H1 (cell line): Measurements from ENCODE around the gene DPY30. TPM values are rescaled to one million over a fixed set of nuclear protein-coding genes. Genes with fewer than 3 reads are reported as not detected.

Source experiments
- CTCF ChIA-PET: fragments of 300-600 bp; sonication (Branson Sonifier 250); formaldehyde crosslinking; loops from one replicate; lab custom pipeline; 2021; ENCODE audit not compliant: partially characterized antibody; lab: Charles Lee
- POLR2A ChIA-PET: fragments of 300-600 bp; sonication (Branson Sonifier 250); formaldehyde crosslinking; loops from one replicate; lab custom pipeline; 2021; ENCODE audit warnings: inconsistent platforms; ENCODE audit not compliant: partially characterized antibody; lab: Charles Lee
- DNase-seq, 2 experiments: peaks; one replicate each; pipeline versions ENCODE4 v3.0.0 to v3.0.0-alpha.2; 2010 to 2022; ENCODE audit warnings: low spot score in 2 of 2, low read depth in 1 of 2, mixed read lengths in 1 of 2
- FAIRE-seq: peaks from 2 replicates; lab custom pipeline; 2011; peaks lifted over from hg19 to GRCh38; lab: Jason Lieb, UNC
- H2AFZ ChIP-seq: 2 replicates; pipeline ENCODE4 v1.8.1; 2012; ENCODE audit warnings: low read length, inconsistent platforms
- H2AK5ac ChIP-seq: 2 replicates; pipeline ENCODE4 v1.6.1; 2013; ENCODE audit warnings: low read depth, low read length
- H2BK120ac ChIP-seq: replicated peaks from 2 replicates; pipeline ENCODE3; 2013; ENCODE audit warnings: low read depth, low read length, inconsistent platforms
- H2BK12ac ChIP-seq: 2 replicates; pipeline ENCODE4 v1.6.1; 2013; ENCODE audit warnings: low read depth, low read length
- H2BK15ac ChIP-seq: 2 replicates; pipeline ENCODE4 v1.6.1; 2013; ENCODE audit warnings: low read length
- H2BK20ac ChIP-seq: 2 replicates; pipeline ENCODE4 v1.6.1; 2013; ENCODE audit warnings: low read length
- H2BK5ac ChIP-seq: 2 replicates; pipeline ENCODE4 v1.6.1; 2013; ENCODE audit warnings: low read depth, low read length
- H3K14ac ChIP-seq: 2 replicates; pipeline ENCODE4 v1.6.1; 2013; ENCODE audit warnings: inconsistent platforms; ENCODE audit not compliant: insufficient read length
- H3K18ac ChIP-seq: 2 replicates; pipeline ENCODE4 v1.6.1; 2013; ENCODE audit warnings: low read length; ENCODE audit errors: extremely low read depth
- H3K23ac ChIP-seq: 2 replicates; pipeline ENCODE4 v1.6.1; 2013; ENCODE audit warnings: inconsistent platforms; ENCODE audit not compliant: insufficient read length
- H3K23me2 ChIP-seq: 2 replicates; pipeline ENCODE4 v1.6.1; 2013; ENCODE audit warnings: low read depth, low read length
- H3K27ac ChIP-seq: 2 replicates; pipeline ENCODE4 v1.6.1; 2011; ENCODE audit warnings: low read depth, low read length, inconsistent platforms
- H3K27me3 ChIP-seq, 4 experiments: replicated peaks in 1 of 4; 1 replicate in 1 of 4; 2 replicates in 3 of 4; pipeline versions ENCODE4 v1.6.1 to v1.8.1; 2011 to 2013; ENCODE audit warnings: low read length in 3 of 4, mild to moderate bottlenecking in 3 of 4, inconsistent platforms in 2 of 4, mixed read lengths in 2 of 4, moderate library complexity in 1 of 4; ENCODE audit not compliant: control insufficient read depth in 3 of 4, insufficient read depth in 3 of 4; ENCODE audit errors: extremely low read depth in 1 of 4
- H3K36me3 ChIP-seq, 4 experiments: 2 replicates each; pipeline versions ENCODE4 v1.6.1 to v1.8.1; 2011 to 2013; ENCODE audit warnings: mild to moderate bottlenecking in 4 of 4, low read length in 3 of 4, moderate library complexity in 2 of 4, control low read depth in 1 of 4, inconsistent platforms in 1 of 4; ENCODE audit not compliant: insufficient read depth in 4 of 4, control insufficient read depth in 2 of 4
- H3K4ac ChIP-seq: replicated peaks from 2 replicates; pipeline ENCODE3; 2013; ENCODE audit warnings: low read length, low read depth, mixed read lengths, inconsistent platforms; ENCODE audit not compliant: insufficient read length
- H3K4me1 ChIP-seq, 4 experiments: replicated peaks in 1 of 4; 1 replicate in 1 of 4; 2 replicates in 3 of 4; pipeline versions ENCODE4 v1.6.1 to v1.8.1; 2011 to 2013; ENCODE audit warnings: low read length in 3 of 4, inconsistent platforms in 2 of 4, mixed read lengths in 1 of 4; ENCODE audit not compliant: insufficient read depth in 4 of 4, control insufficient read depth in 3 of 4
- H3K4me2 ChIP-seq, 2 experiments: 2 replicates each; pipeline versions ENCODE4 v1.6.1 to v1.8.1; 2011 to 2013; ENCODE audit warnings: low read depth in 2 of 2, low read length in 2 of 2, control low read depth in 1 of 2, inconsistent platforms in 1 of 2, mild to moderate bottlenecking in 1 of 2; ENCODE audit not compliant: insufficient read depth in 1 of 2
- H3K4me3 ChIP-seq, 4 experiments: fragments of 200-600, 300-600 bp in 1 of 4; sonication (generic), shearing (Covaris generic), sonication (Bioruptor Twin) in 1 of 4; 2 replicates each; pipeline versions ENCODE4 v1.5.1 to v1.8.1; 2011 to 2016; ENCODE audit warnings: low read length in 4 of 4, low read depth in 3 of 4, control low read depth in 2 of 4, inconsistent platforms in 2 of 4, mild to moderate bottlenecking in 2 of 4, mixed read lengths in 1 of 4, moderate library complexity in 1 of 4; ENCODE audit not compliant: insufficient read depth in 2 of 4; ENCODE audit errors: extremely low read depth in 1 of 4
- H3K56ac ChIP-seq: replicated peaks from 2 replicates; pipeline ENCODE3; 2013; ENCODE audit warnings: low read depth, mild to moderate bottlenecking, mixed read lengths, low read length, inconsistent platforms; ENCODE audit not compliant: insufficient read length
- H3K79me1 ChIP-seq: 2 replicates; pipeline ENCODE4 v1.6.1; 2013; ENCODE audit warnings: low read depth, low read length, control low read depth
- H3K79me2 ChIP-seq, 2 experiments: 2 replicates each; pipeline versions ENCODE4 v1.6.1 to v1.8.1; 2012 to 2013; ENCODE audit warnings: low read length in 2 of 2, mild to moderate bottlenecking in 2 of 2, inconsistent platforms in 1 of 2; ENCODE audit not compliant: insufficient read depth in 2 of 2, control insufficient read depth in 1 of 2
- H3K9ac ChIP-seq, 4 experiments: replicated peaks in 1 of 4; 1 replicate in 1 of 4; 2 replicates in 3 of 4; pipeline versions ENCODE4 v1.6.1 to v1.8.1; 2011 to 2013; ENCODE audit warnings: low read depth in 3 of 4, low read length in 3 of 4, control low read depth in 2 of 4, mild to moderate bottlenecking in 2 of 4, moderate library complexity in 2 of 4, inconsistent platforms in 1 of 4; ENCODE audit errors: extremely low read depth in 1 of 4
- H3K9me3 ChIP-seq, 2 experiments: 2 replicates each; pipeline versions ENCODE4 v1.6.1 to v1.8.1; 2012 to 2013; ENCODE audit warnings: mild to moderate bottlenecking in 2 of 2, moderate library complexity in 2 of 2, control low read depth in 1 of 2, inconsistent platforms in 1 of 2, low read depth in 1 of 2, low read length in 1 of 2, mixed read lengths in 1 of 2; ENCODE audit not compliant: insufficient read depth in 2 of 2
- H4K20me1 ChIP-seq, 2 experiments: replicated peaks in 1 of 2; 2 replicates each; pipeline versions ENCODE3 to v1.8.1; 2011 to 2013; ENCODE audit warnings: inconsistent platforms in 2 of 2, low read length in 2 of 2, mild to moderate bottlenecking in 1 of 2; ENCODE audit not compliant: insufficient read depth in 2 of 2, control insufficient read depth in 1 of 2
- H4K5ac ChIP-seq: 2 replicates; pipeline ENCODE4 v1.6.1; 2013; ENCODE audit warnings: low read length, low read depth, mixed read lengths, inconsistent platforms; ENCODE audit not compliant: insufficient read length
- H4K8ac ChIP-seq: 2 replicates; pipeline ENCODE4 v1.8.0; 2013; ENCODE audit warnings: mild to moderate bottlenecking, moderate library complexity, low read length, inconsistent platforms; ENCODE audit not compliant: insufficient read depth; ENCODE audit errors: extremely low read depth
- H4K91ac ChIP-seq: replicated peaks from 2 replicates; pipeline ENCODE3; 2013; ENCODE audit warnings: low read length, mixed read lengths, inconsistent platforms; ENCODE audit not compliant: insufficient read length
- CTCF ChIP-seq, 3 experiments: IDR thresholded peaks; 1 replicate in 2 of 3; 2 replicates in 1 of 3; pipeline versions ENCODE4 v1.5.1 to v1.6.1; 2011; ENCODE audit warnings: low read length in 3 of 3, mild to moderate bottlenecking in 3 of 3, inconsistent platforms in 2 of 3, low read depth in 1 of 3, moderate library complexity in 1 of 3; ENCODE audit not compliant: insufficient read depth in 1 of 3; ENCODE audit errors: control extremely low read depth in 1 of 3
- NRF1 ChIP-seq: IDR thresholded peaks from 2 replicates; pipeline ENCODE4 v1.6.1; 2011; ENCODE audit warnings: mild to moderate bottlenecking, low read depth, low read length, improper control_type of control experiment
- RFX5 ChIP-seq: IDR thresholded peaks from 2 replicates; pipeline ENCODE4 v1.6.1; 2011; ENCODE audit warnings: low read depth, low read length, improper control_type of control experiment, borderline replicate concordance
- SAP30 ChIP-seq: fragments of 300-600 bp; sonication (generic); IDR thresholded peaks from 2 replicates; pipeline ENCODE4 v1.7.1; 2012; ENCODE audit warnings: low read length, moderate library complexity, mild to moderate bottlenecking, inconsistent platforms; ENCODE audit not compliant: insufficient read depth, insufficient replicate concordance
- SIN3A ChIP-seq, 2 experiments: IDR thresholded peaks in 1 of 2; conservative IDR thresholded peaks in 1 of 2; 2 replicates each; pipeline ENCODE4 v1.6.1; 2011 to 2012; ENCODE audit warnings: low read length in 2 of 2, improper control_type of control experiment in 1 of 2, low read depth in 1 of 2, mild to moderate bottlenecking in 1 of 2
- SIX5 ChIP-seq: IDR thresholded peaks from 2 replicates; pipeline ENCODE4 v1.6.1; 2011; ENCODE audit warnings: mild to moderate bottlenecking, low read depth, low read length
- WGBS, 2 experiments: shearing (Covaris generic) in 1 of 2; methylation state at CpG; one replicate each; pipeline versions ENCODE4 v1.1.6 to v1.1.7; 2013 to 2015; ENCODE audit warnings: low lambda C conversion rate in 2 of 2, mixed read lengths in 2 of 2, inconsistent platforms in 1 of 2, low coverage in 1 of 2, missing lambda C conversion rate in 1 of 2; ENCODE audit not compliant: insufficient replicate concordance in 2 of 2, insufficient coverage in 1 of 2, insufficient read length in 1 of 2; ENCODE audit errors: extremely low coverage in 1 of 2, missing lambda C conversion rate in 1 of 2; 5-methylcytosine and 5-hydroxymethylcytosine counted together
- polyA plus RNA-seq, 7 experiments: library from polyadenylated mRNA; depleted of rRNA in 3 of 7; stranded (reverse) in 5 of 7; unstranded in 2 of 7; fragments of >200 nt in 5 of 7; fragments of 200-250 nt in 2 of 7; gene quantifications; 1 replicate in 5 of 7; 2 replicates in 1 of 7; 4 replicates in 1 of 7; pipeline versions ENCODE4 v1.2.1 to v1.2.3, GENCODE V29; 2011 to 2013; ENCODE audit warnings: missing spikeins in 2 of 7, mixed read lengths in 2 of 7
- total RNA-seq: library from RNA; stranded (reverse); fragmentation: NEBNext Ultra II Directional; extraction: Animal tissue kit (Norgen Biotek cat#: 25700); gene quantifications from 2 replicates; pipeline ENCODE4 v1.2.1, GENCODE V29; 2021

The DPY30 gene
- total and polyA plus RNA-seq, 2 of the 8 experiments (the other 6 are each of a cell fraction or from before 2014, with no cell fraction given), result 139 to 157 TPM

GRCh38 chr2:31979956-31980355, 59.6 kb downstream of the DPY30 start:
- CTCF ChIA-PET, result interaction anchor here (0.6 kb wide), 1 partner anchor 10 kb away, joined by 5 read pairs; no protein-coding TSS in a partner anchor
- Histone ChIP-seq H3K4me1 (no peaks in the 10 kb centered on the region; a peak in 2 of 7 replicates), H2BK120ac (no peak overlapping the region), H2AK5ac (no peak overlapping the region), H2BK12ac (no peak overlapping the region), H2BK5ac (no peak overlapping the region), H3K56ac (no peak overlapping the region), H3K23me2 (no peaks in the 10 kb centered on the region), H2BK20ac (no peak overlapping the region), H3K14ac (no peak overlapping the region), H2BK15ac (no peak overlapping the region), H3K4me3 (no peak overlapping the region), H4K5ac (no peak overlapping the region), H4K8ac (no peak overlapping the region), H3K79me1 (peaks cover 5% of the 10 kb centered on the region), H3K36me3 (no peaks in the 10 kb centered on the region), H3K79me2 (peaks cover 0 to 82% of the 10 kb centered on the region in 2 experiments; a peak in 3 of 4 replicates), H4K91ac (no peak overlapping the region), H4K20me1 (peaks cover 3% of the 10 kb centered on the region in 2 experiments), H3K9ac (no peak overlapping the region), H3K23ac (no peak overlapping the region), H2AFZ (no peak overlapping the region), H3K27ac (no peak overlapping the region), H3K27me3 (no peaks in the 10 kb centered on the region), H3K18ac (no peak overlapping the region), H3K9me3 (no peaks in the 10 kb centered on the region), H3K4me2 (no peak overlapping the region), H3K4ac (no peak overlapping the region)
- DNase-seq (no peak), FAIRE-seq (no peak)
- POLR2A ChIA-PET, result no interaction called here
- TF ChIP-seq SAP30 (no peak), SIX5 (no peak), NRF1 (no peak), SIN3A (conservative IDR thresholded peaks at IDR 0.05 in 1 of 2, IDR thresholded peaks at IDR 0.05 in 1 of 2; ENCODE audit: low read depth in 1 of 2, low read length in 2 of 2) (no peak), RFX5 (no peak), CTCF (IDR thresholded peaks at IDR 0.05; ENCODE audit: control extremely low read depth in 1 of 3, insufficient read depth in 1 of 3, low read depth in 1 of 3, low read length in 3 of 3) (no peak)
- WGBS, 2 experiments, result 98% methylated on average over 3 of the region's 3 CpGs; no CpG with 5 or more reads in 1 of the 2 experiments
